Measurements from ENCODE around the gene SINHCAF. TPM values are rescaled to one million over a fixed set of nuclear protein-coding genes. Genes with fewer than 3 reads are reported as not detected.

SINHCAF gene, protein sequence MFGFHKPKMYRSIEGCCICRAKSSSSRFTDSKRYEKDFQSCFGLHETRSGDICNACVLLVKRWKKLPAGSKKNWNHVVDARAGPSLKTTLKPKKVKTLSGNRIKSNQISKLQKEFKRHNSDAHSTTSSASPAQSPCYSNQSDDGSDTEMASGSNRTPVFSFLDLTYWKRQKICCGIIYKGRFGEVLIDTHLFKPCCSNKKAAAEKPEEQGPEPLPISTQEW
- 37.3 and 46.8 TPM in 2 replicates for total RNA-seq

DNA sequence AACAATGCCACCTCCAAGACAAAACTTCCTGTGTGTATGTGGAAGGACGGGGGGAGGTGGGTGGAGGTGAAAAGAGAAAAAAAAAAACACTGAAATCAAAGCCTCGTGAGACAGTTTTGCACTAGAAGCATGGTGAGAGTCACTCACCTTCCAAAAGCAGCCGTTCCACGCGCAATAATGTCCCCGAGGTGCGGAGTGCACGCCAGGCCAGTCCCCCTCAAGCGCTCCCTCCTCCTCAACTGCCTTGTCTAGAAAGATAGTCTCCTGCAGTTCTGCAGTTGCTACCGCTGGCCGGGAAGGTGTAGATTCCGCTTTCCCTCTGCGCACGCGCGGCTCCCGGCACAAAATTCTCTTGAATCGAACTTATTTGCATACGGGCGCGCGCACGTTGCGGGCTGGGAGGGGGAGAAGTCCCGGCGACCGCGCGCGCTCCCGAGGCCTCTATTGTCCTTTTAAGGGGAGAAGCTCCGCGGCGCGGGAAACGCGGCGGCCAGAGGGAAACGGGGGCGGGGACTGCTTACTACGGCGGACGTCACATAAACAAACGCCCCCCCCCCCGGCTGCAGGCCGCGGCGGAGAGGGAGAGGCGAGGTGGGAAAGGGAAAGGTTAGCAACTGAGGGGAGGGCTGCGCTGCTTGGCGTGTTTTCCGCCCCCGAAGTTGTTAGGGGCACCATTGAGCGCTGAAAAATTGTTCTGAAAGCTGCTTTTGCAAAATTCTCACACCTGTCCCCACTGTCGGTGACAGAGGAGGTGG, at the start of gene SINHCAF:
Gene SINHCAF, minus strand, starts transcription at position 274 of the 755 bp plus-strand sequence. CDS start 27,946 bp downstream, outside the sequence.

Small RNAs within 50 kb of the gene (small RNA-seq; reads per million reads assigned to genes)
- gene AC024940.4 = not detected
- gene AC024940.5 = 0.14 reads per million
- gene MREGP1 = not detected
- gene RF00026 = not detected
